ENCODE data around the gene ANKRD12.
A peak's percentile ranks its signal among the peaks of the same experiment; 100 is the strongest.

ANKRD12 gene

GRCh38 chr18:9124824-9125223, 11.8 kb upstream of the ANKRD12 start:
- WGBS, 2 experiments: 100% methylated on average over 1 of the region's 1 CpG; no CpG with 5 or more reads in 1 of the 2 experiments
- Histone ChIP-seq H3K4me1 (ENCODE audit: control insufficient read depth, insufficient read depth, low read length) (no peaks in the 10 kb centered on the region), H3K27ac (ENCODE audit: insufficient read depth, low read depth, low read length, poor library complexity, severe bottlenecking) (no peak overlapping the region), H3K27me3 (ENCODE audit: control insufficient read depth, insufficient read depth, low read length, poor library complexity, severe bottlenecking) (no peaks in the 10 kb centered on the region), H3K9me3 (ENCODE audit: control insufficient read depth, low read length) (no peaks in the 10 kb centered on the region), H3K4me3 (ENCODE audit: insufficient read depth, low read depth, low read length) (no peak overlapping the region), H3K36me3 (ENCODE audit: control insufficient read depth, insufficient read depth, low read length) (peaks cover 36% of the 10 kb centered on the region)

- H3K9me3 ChIP-seq (ENCODE audit: control insufficient read depth, low read length): no peaks in the 10 kb centered on the region
- no peak overlapping the region for H3K27ac ChIP-seq (ENCODE audit: insufficient read depth, low read depth, low read length, poor library complexity, severe bottlenecking)
- no peaks in the 10 kb centered on the region for H3K27me3 ChIP-seq (ENCODE audit: control insufficient read depth, insufficient read depth, low read length, poor library complexity, severe bottlenecking)
- peaks cover 47% of the 10 kb centered on the region for H3K36me3 ChIP-seq (ENCODE audit: control insufficient read depth, insufficient read depth, low read length)
- H3K4me3 ChIP-seq (ENCODE audit: insufficient read depth, low read depth, low read length): no peak overlapping the region
- WGBS, 2 experiments: 94 to 99% methylated on average over 3 of the region's 3 CpGs
- no peaks in the 10 kb centered on the region for H3K4me1 ChIP-seq (ENCODE audit: control insufficient read depth, insufficient read depth, low read length)
These were observed 10.2 kb upstream of the ANKRD12 start for GRCh38 chr18:9126337-9126736.

DNA sequence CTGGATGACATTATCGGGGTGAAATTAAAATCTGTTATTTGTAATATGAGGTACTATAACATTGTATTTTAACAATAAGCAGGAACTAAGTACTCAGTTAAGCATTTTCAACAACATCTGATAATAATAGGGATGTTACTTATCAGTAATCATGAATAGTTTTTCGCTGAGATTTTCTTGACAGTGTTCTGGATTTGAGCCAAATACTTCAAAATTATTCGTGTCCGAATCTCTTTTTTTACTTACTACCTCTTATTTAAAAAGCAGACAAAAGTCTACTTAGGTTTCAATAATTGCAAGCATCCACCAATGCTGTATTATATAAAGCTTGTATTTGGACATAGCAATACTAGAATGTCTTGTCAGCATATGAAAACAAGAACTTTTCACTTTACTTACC, 6.4 kb upstream of the ANKRD12 start:
- Histone ChIP-seq H3K36me3 (ENCODE audit: control insufficient read depth, insufficient read depth, low read length) (peaks cover 41% of the 10 kb centered on the region), H3K4me3 (ENCODE audit: insufficient read depth, low read depth, low read length) (no peak overlapping the region), H3K27me3 (ENCODE audit: control insufficient read depth, insufficient read depth, low read length, poor library complexity, severe bottlenecking) (no peaks in the 10 kb centered on the region), H3K4me1 (ENCODE audit: control insufficient read depth, insufficient read depth, low read length) (no peaks in the 10 kb centered on the region), H3K9me3 (ENCODE audit: control insufficient read depth, low read length) (no peaks in the 10 kb centered on the region), H3K27ac (ENCODE audit: insufficient read depth, low read depth, low read length, poor library complexity, severe bottlenecking) (no peak overlapping the region)
- WGBS, 2 experiments: 85 to 93% methylated on average over 4 of the region's 4 CpGs

DNA sequence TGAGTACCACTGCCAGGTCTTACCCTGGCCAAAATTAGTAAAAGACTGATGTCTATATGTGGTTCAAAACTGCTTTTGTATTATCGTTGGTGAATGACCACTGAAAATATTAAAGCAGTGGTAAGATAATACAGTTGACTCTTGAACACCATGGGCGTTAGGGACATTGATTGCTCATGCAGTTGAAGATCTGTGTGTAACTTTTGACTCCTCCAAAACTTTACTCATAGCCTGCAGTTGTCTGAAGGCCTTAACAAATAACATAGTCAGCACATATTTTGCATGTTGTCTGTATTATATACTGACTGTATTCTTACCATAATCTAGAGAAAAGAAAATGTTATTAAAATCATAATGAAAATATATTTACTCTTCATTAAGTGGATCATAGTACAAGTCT, 5.8 kb upstream of the ANKRD12 start:
- WGBS, 2 experiments: 89 to 96% methylated on average over 2 of the region's 2 CpGs
- H3K27ac ChIP-seq (ENCODE audit: insufficient read depth, low read depth, low read length, poor library complexity, severe bottlenecking): no peak overlapping the region

DNA sequence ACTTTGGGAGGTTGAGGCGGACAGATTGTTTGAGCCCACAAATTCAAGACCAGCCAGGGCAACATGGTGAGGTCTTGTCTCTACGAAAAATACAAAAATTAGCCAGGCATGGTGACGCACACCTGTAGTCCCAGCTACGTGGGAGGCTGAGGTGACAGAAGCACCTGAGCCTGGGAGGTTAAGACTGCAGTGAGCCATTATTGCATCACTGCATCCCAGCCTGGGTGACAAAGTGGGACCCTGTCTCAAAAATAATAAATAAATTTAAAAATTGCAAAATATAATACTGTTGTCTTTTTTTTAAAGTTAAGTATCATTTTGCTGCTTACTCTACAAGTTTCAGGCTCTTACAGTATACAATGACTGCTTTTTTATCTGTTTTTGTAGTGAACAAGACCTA, 4.0 kb upstream of the ANKRD12 start:
- Histone ChIP-seq H3K36me3 (ENCODE audit: control insufficient read depth, insufficient read depth, low read length) (peaks cover 22% of the 10 kb centered on the region), H3K4me3 (ENCODE audit: insufficient read depth, low read depth, low read length) (no peak overlapping the region), H3K27me3 (ENCODE audit: control insufficient read depth, insufficient read depth, low read length, poor library complexity, severe bottlenecking) (no peaks in the 10 kb centered on the region), H3K27ac (ENCODE audit: insufficient read depth, low read depth, low read length, poor library complexity, severe bottlenecking) (no peak overlapping the region), H3K4me1 (ENCODE audit: control insufficient read depth, insufficient read depth, low read length) (no peaks in the 10 kb centered on the region), H3K9me3 (ENCODE audit: control insufficient read depth, low read length) (no peaks in the 10 kb centered on the region)
- WGBS, 2 experiments: 94 to 95% methylated on average over 4 of the region's 4 CpGs

More for the DNA sequence above, 5.8 kb upstream of the ANKRD12 start:
- Histone ChIP-seq H3K9me3 (ENCODE audit: control insufficient read depth, low read length) (no peaks in the 10 kb centered on the region), H3K36me3 (ENCODE audit: control insufficient read depth, insufficient read depth, low read length) (peaks cover 40% of the 10 kb centered on the region), H3K27me3 (ENCODE audit: control insufficient read depth, insufficient read depth, low read length, poor library complexity, severe bottlenecking) (no peaks in the 10 kb centered on the region), H3K4me1 (ENCODE audit: control insufficient read depth, insufficient read depth, low read length) (no peaks in the 10 kb centered on the region), H3K4me3 (ENCODE audit: insufficient read depth, low read depth, low read length) (no peak overlapping the region)

- no peaks in the 10 kb centered on the region for H3K9me3 ChIP-seq (ENCODE audit: control insufficient read depth, low read length)
- H3K36me3 ChIP-seq (ENCODE audit: control insufficient read depth, insufficient read depth, low read length): peaks cover 20% of the 10 kb centered on the region
- no peaks in the 10 kb centered on the region for H3K27me3 ChIP-seq (ENCODE audit: control insufficient read depth, insufficient read depth, low read length, poor library complexity, severe bottlenecking)
- H3K4me1 ChIP-seq (ENCODE audit: control insufficient read depth, insufficient read depth, low read length): peaks cover 5% of the 10 kb centered on the region
- H3K4me3 ChIP-seq (ENCODE audit: insufficient read depth, low read depth, low read length): no peak overlapping the region
- H3K27ac ChIP-seq (ENCODE audit: insufficient read depth, low read depth, low read length, poor library complexity, severe bottlenecking): no peak overlapping the region
- WGBS, 2 experiments: 91 to 100% methylated on average over 1 to 2 of the region's 2 CpGs
These were observed 3.4 kb upstream of the ANKRD12 start for GRCh38 chr18:9133225-9133624.

GRCh38 chr18:9135081-9135911, 1.3 kb upstream of the ANKRD12 start:
- H3K9me3 ChIP-seq (ENCODE audit: control insufficient read depth, low read length): no peaks in the 10 kb centered on the region
- H3K36me3 ChIP-seq (ENCODE audit: control insufficient read depth, insufficient read depth, low read length): peaks cover 9% of the 10 kb centered on the region
- no peaks in the 10 kb centered on the region for H3K27me3 ChIP-seq (ENCODE audit: control insufficient read depth, insufficient read depth, low read length, poor library complexity, severe bottlenecking)
- H3K4me1 ChIP-seq (ENCODE audit: control insufficient read depth, insufficient read depth, low read length): peaks cover 8% of the 10 kb centered on the region
- H3K27ac ChIP-seq (ENCODE audit: insufficient read depth, low read depth, low read length, poor library complexity, severe bottlenecking): no peak overlapping the region
- H3K4me3 ChIP-seq (ENCODE audit: insufficient read depth, low read depth, low read length): peak overlapping the region; percentile 78
- 62 to 63% methylated on average over 11 to 12 of the region's 12 CpGs for WGBS, 2 experiments

GRCh38 chr18:9135912-9136314, 668 bp upstream of the ANKRD12 start:
- peak overlapping the region; percentile 78 for H3K4me3 ChIP-seq (ENCODE audit: insufficient read depth, low read depth, low read length)
- WGBS, 2 experiments: 1% methylated on average over 33 of the region's 33 CpGs
- H3K27ac ChIP-seq (ENCODE audit: insufficient read depth, low read depth, low read length, poor library complexity, severe bottlenecking): peak overlapping the region; percentile 78
- no peaks in the 10 kb centered on the region for H3K9me3 ChIP-seq (ENCODE audit: control insufficient read depth, low read length)
- H3K36me3 ChIP-seq (ENCODE audit: control insufficient read depth, insufficient read depth, low read length): peaks cover 3% of the 10 kb centered on the region
- H3K27me3 ChIP-seq (ENCODE audit: control insufficient read depth, insufficient read depth, low read length, poor library complexity, severe bottlenecking): no peaks in the 10 kb centered on the region
- peaks cover 8% of the 10 kb centered on the region for H3K4me1 ChIP-seq (ENCODE audit: control insufficient read depth, insufficient read depth, low read length)

GRCh38 chr18:9137168-9138066, 836 bp downstream of the ANKRD12 start:
- Histone ChIP-seq H3K4me3 (ENCODE audit: insufficient read depth, low read depth, low read length) (peak overlapping the region; percentile 78), H3K4me1 (ENCODE audit: control insufficient read depth, insufficient read depth, low read length) (peaks cover 8% of the 10 kb centered on the region), H3K27ac (ENCODE audit: insufficient read depth, low read depth, low read length, poor library complexity, severe bottlenecking) (peak overlapping the region; percentile 72), H3K27me3 (ENCODE audit: control insufficient read depth, insufficient read depth, low read length, poor library complexity, severe bottlenecking) (no peaks in the 10 kb centered on the region), H3K9me3 (ENCODE audit: control insufficient read depth, low read length) (no peaks in the 10 kb centered on the region), H3K36me3 (ENCODE audit: control insufficient read depth, insufficient read depth, low read length) (no peaks in the 10 kb centered on the region)
- 1 to 2% methylated on average over 95 of the region's 95 CpGs for WGBS, 2 experiments

DNA sequence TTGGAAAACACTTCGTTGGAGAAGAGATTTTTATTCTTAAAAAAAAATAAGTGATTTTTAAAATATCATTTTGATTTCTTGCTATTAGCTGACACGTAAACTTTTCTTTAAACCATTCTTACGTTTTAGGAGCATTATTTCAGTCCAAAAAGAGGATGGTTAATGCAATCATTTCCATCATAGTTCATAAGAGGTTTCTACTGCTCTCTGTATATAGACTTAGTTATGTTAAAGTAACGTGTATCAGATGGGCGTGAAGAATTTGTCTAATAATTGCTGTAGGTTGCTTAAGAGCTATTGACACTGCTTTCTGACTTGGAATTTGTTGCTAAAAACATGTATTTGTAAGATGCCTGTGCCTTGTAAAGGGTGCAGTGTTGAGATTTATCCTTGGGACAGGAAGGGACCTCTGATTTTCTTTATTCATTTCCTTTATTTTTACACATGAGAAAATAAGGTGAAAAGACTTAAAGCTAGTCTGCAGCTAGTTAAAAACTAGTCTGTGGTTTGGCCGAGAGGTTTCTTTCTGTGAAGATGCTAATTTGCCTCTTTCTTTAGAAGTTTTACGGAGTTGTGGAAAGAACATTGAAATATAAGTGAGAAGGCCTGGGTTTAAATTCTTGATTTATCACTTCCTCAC, 2.9 kb downstream of the ANKRD12 start:
- Histone ChIP-seq H3K27ac (ENCODE audit: insufficient read depth, low read depth, low read length, poor library complexity, severe bottlenecking) (no peak overlapping the region), H3K4me1 (ENCODE audit: control insufficient read depth, insufficient read depth, low read length) (peaks cover 8% of the 10 kb centered on the region), H3K9me3 (ENCODE audit: control insufficient read depth, low read length) (no peaks in the 10 kb centered on the region), H3K4me3 (ENCODE audit: insufficient read depth, low read depth, low read length) (no peak overlapping the region), H3K36me3 (ENCODE audit: control insufficient read depth, insufficient read depth, low read length) (no peaks in the 10 kb centered on the region), H3K27me3 (ENCODE audit: control insufficient read depth, insufficient read depth, low read length, poor library complexity, severe bottlenecking) (no peaks in the 10 kb centered on the region)
- WGBS, 2 experiments: 89 to 96% methylated on average over 4 to 6 of the region's 7 CpGs

All from ectodermal cell (in vitro differentiated cells).